Activated CD4-positive, alpha-beta T cell treated with anti-CD3 and anti-CD28 coated beads for 24 hours (primary cell): ENCODE results near the gene DEGS1.

Experiments used
- DNase-seq, 2 donors: peaks; one replicate each; pipeline ENCODE4 v3.0.0-alpha.2; 2020; ENCODE audit warnings: low read depth in 2 of 2

DEGS1 gene

GRCh38 chr1:224213438-224214119, 30.5 kb downstream of the DEGS1 start:
- no peak for DNase-seq

GRCh38 chr1:224216382-224216781, 33.3 kb downstream of the DEGS1 start:
- no peak for DNase-seq

GRCh38 chr1:224217655-224218623, 34.9 kb downstream of the DEGS1 start:
- no peak for DNase-seq

GRCh38 chr1:224219011-224219611, 36.1 kb downstream of the DEGS1 start:
- DNase-seq = no peak

- no peak for DNase-seq
Measured at GRCh38 chr1:224219612-224220059, 36.6 kb downstream of the DEGS1 start.

- no peak for DNase-seq
Measured at GRCh38 chr1:224223819-224224714, 41.0 kb downstream of the DEGS1 start.

- no peak for DNase-seq
Measured at GRCh38 chr1:224226849-224227502, 43.9 kb downstream of the DEGS1 start.

GRCh38 chr1:224234017-224234416, 51.0 kb downstream of the DEGS1 start:
- DNase-seq = no peak

GRCh38 chr1:224235813-224236493, 52.9 kb downstream of the DEGS1 start:
- DNase-seq = no peak

GRCh38 chr1:224237119-224237881, 54.3 kb downstream of the DEGS1 start:
- DNase-seq = no peak

GRCh38 chr1:224238212-224238611, 55.2 kb downstream of the DEGS1 start:
- no peak for DNase-seq

GRCh38 chr1:224238756-224239155, 55.7 kb downstream of the DEGS1 start:
- no peak for DNase-seq
